HG03135 (cell line): ENCODE data around the gene DYRK1B.
A peak's percentile ranks its signal among the peaks of the same experiment; 100 is the strongest.
"Not testable (repeated sequence)": the region's sequence is repeated elsewhere in the genome, so short reads cannot be mapped to it uniquely, and the experiment has no call there.

Experiments used
- ATAC-seq: cut with Tn5 transposase; IDR thresholded peaks from one replicate; pipeline ENCODE4 v1.9.1; 2021; ENCODE audit warnings: mild to moderate bottlenecking, moderate library complexity; ENCODE audit not compliant: unreplicated experiment

DYRK1B gene

DNA sequence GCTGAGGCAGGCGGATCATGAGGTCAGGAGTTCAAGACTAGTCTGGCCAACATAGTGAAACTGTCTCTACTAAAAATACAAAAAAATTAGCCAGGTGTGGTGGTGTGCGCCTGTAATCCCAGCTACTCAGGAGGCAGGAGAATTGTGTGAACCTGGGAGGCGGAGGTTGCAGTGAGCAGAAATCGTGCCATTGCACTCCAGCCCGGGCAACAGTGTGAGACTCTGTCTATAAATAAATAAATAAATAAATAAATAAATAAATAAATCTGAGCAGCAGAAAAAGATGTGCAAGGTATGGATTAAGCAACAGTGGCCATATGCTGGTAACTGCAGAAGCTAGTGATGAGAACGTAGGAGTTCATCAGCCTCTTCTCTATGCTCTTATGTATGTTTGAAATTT lies 19.9 kb downstream of the DYRK1B start:
- not testable (repeated sequence) for ATAC-seq

DNA sequence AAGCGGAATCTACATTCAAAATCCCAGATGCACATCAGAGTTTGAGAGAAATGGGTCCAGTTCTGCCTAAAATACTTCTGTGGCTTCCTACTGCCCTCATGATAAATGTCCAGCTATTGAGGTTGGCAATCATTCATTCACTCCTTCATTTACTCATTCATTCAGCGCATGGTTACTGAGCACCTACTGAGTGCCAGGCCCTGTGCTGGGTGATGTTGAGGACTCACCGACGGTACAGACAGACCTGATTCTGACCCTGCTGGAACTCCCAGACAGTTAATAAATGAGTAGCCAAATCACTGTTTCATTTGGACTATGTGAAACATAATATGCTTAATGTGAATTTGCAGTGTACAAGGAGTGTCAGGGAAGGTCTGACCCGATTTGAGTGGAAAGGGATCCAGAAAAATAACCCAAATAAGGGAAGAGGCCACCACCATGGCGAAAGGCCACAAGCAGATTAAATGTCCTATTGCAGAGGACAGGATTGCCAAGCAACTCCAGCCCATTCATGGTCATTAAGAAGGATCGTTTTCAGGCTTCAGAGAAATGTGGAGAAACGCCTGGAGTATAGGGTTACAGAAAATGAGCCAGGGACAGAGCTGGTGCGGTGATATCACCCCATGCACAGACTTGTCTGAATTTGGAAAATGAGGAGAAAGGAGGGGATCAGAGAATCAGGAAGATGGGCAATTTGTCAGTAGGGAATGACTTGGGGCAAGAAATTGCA lies 20.5 kb downstream of the DYRK1B start:
- no peak for ATAC-seq

GRCh38 chr19:39811064-39811463 lies 22.9 kb downstream of the DYRK1B start:
- no peak for ATAC-seq

GRCh38 chr19:39810424-39810823 lies 23.5 kb downstream of the DYRK1B start:
- no peak for ATAC-seq

GRCh38 chr19:39809368-39809767 lies 24.6 kb downstream of the DYRK1B start:
- no peak for ATAC-seq

DNA sequence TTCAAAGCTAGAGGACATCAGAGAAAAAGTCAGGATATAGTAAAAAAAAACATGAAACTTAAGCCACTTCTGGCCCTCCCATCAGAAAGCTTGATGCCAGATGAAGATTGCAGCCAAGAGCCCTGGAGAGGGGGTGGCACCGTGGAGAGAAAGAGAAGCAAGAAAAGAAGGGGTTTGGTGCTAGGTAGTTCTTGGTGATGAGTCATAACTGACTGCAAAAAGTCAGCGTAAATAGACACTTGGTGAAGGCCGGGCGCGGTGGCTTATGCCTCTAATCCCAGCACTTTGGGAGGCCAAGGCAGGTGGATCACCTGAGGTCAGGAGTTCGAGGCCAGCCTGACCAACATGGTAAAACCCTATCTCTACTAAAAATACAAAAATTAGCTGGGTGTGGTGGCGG lies 25.3 kb downstream of the DYRK1B start:
- ATAC-seq = not testable (repeated sequence)

- ATAC-seq = no peak
Measured at GRCh38 chr19:39807846-39808364, 26.1 kb downstream of the DYRK1B start.

- no peak for ATAC-seq
Measured at GRCh38 chr19:39805104-39805503, 28.9 kb downstream of the DYRK1B start.

- no peak for ATAC-seq
Measured at GRCh38 chr19:39802958-39803357, 31.0 kb downstream of the DYRK1B start.

DNA sequence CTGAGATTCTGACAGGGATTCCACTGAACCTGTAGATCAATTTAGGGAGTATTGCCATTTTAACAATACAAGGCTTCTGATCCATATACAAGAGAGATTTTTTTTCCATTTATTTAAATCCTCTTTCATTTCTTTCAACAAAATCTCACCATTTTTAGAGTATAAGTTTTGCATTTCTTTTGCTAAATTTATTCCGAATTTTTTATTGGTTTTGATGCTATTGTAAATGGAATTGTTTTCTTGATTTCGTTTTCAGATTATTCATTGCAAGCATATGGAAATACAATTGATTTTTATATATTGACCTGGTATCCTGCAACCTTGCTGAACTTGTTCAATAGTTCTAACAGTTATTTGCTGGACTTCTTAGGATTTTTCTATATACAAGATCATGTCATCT lies 36.9 kb downstream of the DYRK1B start:
- ATAC-seq = no peak

DNA sequence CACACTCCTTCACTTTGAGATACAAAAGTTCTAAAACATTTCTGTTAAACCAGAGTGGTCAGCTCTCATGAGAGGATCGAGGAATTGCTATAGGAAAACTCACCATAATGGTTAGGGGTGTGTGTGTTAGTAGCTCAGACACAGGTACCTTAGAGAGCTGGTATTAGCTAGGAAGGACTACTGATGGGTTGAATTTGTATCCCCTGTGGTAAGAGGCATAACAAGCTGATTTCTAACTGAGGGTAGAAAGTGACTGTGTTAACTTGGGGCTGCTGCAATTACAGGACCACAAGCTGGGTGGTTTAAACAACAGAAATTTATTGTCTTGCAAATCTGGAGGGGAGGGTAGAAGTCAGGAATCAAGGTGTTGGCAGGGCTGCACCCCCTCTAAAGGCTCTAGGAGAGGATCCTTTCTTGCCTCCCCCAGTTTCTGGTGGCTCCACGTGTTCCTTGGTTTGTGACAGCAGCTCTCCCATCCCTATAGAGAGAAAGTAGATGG lies 37.9 kb downstream of the DYRK1B start:
- no peak for ATAC-seq

- ATAC-seq = no peak
Measured at GRCh38 chr19:39795001-39795400, 39.0 kb downstream of the DYRK1B start.

GRCh38 chr19:39792999-39793546 lies 40.9 kb downstream of the DYRK1B start:
- ATAC-seq = peak; percentile 77

- no peak for ATAC-seq
Measured at GRCh38 chr19:39788244-39788643, 45.7 kb downstream of the DYRK1B start.

DNA sequence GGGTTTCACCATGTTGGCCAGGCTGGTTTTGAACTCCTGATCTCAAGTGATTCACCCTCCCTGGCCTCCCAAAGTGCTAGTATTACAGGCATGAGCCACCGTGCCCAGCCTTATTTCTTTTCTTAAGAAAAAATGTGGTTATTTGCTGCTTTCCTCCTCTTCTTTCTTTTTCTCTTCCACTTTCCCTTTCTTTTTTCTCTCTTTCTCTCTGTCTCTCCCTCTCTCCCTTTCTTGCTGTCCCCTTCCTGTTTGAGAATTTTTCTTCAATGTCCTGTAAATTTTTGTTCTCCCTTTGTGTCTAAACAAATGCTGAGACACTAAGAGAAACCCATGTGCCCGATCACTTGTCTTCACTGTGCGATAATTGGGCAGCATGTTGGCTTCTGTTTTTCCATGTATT lies 53.1 kb downstream of the DYRK1B start:
- ATAC-seq = no peak

DNA sequence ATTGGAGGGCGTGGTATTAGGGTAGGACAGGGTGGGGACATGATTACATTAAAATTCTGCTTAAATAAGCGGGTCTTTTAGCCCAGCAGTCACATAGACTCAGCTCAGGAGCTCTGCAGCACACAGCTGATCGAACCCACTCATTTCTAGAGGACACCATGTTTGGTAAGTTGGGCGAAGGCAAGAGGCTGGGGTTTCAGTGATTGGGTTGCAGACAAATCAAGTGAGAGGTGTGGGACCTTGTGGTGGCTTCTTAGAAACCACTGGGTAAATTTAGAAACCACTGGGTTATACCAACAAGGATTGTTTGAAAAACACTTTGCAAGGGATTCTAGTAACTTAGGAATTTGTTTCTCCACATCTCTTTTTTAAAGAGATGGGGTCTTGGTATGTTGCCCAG lies 55.2 kb downstream of the DYRK1B start, which contains the start of gene LEUTX:
TSS of gene LEUTX (plus strand) at position 92 of the 400 bp plus-strand sequence. CDS start at position 159, 67 bp downstream.
- ATAC-seq = no peak
